GM06990 (cell line): ENCODE measurements around the gene ST6GALNAC4.

ENCODE experiments used
- DNase-seq: peaks from one replicate; pipeline ENCODE4 v3.0.0-alpha.2; 2011; ENCODE audit not compliant: insufficient read length; ENCODE audit errors: extremely low read depth
- H3K27me3 ChIP-seq: replicated peaks from 2 replicates; pipeline ENCODE4 v1.6.0; 2011; ENCODE audit warnings: low read length; ENCODE audit not compliant: control insufficient read depth, insufficient read depth
- H3K36me3 ChIP-seq: 2 replicates; pipeline ENCODE4 v1.5.1; 2011; ENCODE audit warnings: low read length; ENCODE audit not compliant: control insufficient read depth, insufficient read depth
- H3K4me3 ChIP-seq: replicated peaks from 2 replicates; pipeline ENCODE4 v1.5.1; 2011; ENCODE audit warnings: low read depth, mild to moderate bottlenecking, control low read depth, low read length
- CTCF ChIP-seq: IDR thresholded peaks from 2 replicates; pipeline ENCODE4 v1.5.1; 2011; ENCODE audit warnings: low read length, control low read depth, mild to moderate bottlenecking, inconsistent platforms; ENCODE audit not compliant: insufficient read depth, poor library complexity, severe bottlenecking

The ST6GALNAC4 gene

DNA sequence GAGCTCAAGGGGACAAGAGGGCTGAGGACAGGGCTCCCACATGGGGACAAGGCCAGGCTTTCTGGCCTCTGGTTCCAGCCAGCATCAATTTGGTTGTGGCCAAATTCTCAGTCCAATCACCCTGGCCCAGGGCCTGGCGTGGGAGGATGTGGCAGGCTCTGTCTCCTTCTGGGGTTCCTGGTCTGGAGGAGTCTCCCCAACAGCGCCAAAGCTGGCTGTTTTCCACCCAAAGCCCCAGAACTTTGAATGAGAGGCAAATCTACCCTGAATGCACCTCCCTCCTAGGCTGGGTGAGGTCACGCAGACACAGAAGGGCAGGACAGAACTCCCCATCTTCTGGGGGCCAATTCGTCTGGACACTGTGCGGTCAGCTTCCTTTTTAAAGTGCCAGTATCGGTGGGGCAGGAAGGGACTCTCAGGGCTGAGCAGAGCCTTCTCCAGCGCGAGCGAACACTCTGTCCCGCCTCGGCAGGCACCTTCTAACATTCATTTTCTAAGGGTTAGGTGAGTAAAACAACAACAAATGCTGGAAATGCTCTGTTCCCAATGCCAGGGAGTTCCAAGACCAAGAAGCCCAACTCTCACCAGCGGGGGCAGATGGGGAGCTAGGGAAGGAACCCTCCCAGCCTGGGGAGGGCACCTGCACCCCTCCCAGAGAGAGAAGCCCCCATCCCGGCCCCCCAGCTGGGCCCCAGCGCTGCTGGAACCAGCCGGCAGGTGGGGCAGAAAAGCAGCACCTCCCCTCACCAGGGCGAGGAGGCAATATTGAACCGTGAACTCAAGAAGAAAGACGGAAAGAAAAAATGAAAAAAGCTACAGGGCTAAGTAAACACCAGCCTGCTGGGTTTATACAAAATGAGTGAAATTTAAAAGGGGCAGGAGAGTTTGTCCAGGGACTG lies 24.5 kb upstream of the ST6GALNAC4 start:
- H3K4me3 ChIP-seq: no peak overlapping the region
- no peak for TF ChIP-seq CTCF
- DNase-seq: no peak
- H3K36me3 ChIP-seq: peaks cover 27% of the 10 kb centered on the region
- no peaks in the 10 kb centered on the region for H3K27me3 ChIP-seq

- no peak for TF ChIP-seq CTCF
- Histone ChIP-seq H3K27me3 (no peaks in the 10 kb centered on the region), H3K4me3 (no peak overlapping the region), H3K36me3 (peaks cover 26% of the 10 kb centered on the region)
- DNase-seq: no peak
Observed at GRCh38 chr9:127940593-127940992, 23.8 kb upstream of the ST6GALNAC4 start.

DNA sequence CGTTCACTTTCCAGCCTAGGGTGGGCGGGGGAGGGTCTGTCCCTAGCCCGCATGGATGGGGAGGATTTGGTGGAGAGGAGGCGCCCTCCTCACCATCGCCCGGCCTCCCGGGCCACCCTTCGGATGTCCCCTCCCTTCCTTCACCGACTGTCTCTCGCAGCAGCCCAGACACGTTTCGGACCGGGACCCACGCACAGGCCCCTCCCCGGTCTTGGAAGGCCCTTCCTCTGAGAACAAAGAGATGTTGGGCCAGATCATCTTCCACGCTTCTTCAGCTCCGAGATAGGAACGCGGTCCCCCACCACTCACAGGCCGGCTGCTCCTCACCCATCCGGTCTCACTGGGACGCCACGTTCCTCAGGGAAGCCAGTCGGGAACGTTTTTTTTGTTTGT lies 21.5 kb upstream of the ST6GALNAC4 start:
- Histone ChIP-seq H3K27me3 (no peaks in the 10 kb centered on the region), H3K36me3 (peaks cover 12% of the 10 kb centered on the region), H3K4me3 (peak overlapping the region; percentile 92)
- no peak for DNase-seq
- TF ChIP-seq CTCF: no peak

DNA sequence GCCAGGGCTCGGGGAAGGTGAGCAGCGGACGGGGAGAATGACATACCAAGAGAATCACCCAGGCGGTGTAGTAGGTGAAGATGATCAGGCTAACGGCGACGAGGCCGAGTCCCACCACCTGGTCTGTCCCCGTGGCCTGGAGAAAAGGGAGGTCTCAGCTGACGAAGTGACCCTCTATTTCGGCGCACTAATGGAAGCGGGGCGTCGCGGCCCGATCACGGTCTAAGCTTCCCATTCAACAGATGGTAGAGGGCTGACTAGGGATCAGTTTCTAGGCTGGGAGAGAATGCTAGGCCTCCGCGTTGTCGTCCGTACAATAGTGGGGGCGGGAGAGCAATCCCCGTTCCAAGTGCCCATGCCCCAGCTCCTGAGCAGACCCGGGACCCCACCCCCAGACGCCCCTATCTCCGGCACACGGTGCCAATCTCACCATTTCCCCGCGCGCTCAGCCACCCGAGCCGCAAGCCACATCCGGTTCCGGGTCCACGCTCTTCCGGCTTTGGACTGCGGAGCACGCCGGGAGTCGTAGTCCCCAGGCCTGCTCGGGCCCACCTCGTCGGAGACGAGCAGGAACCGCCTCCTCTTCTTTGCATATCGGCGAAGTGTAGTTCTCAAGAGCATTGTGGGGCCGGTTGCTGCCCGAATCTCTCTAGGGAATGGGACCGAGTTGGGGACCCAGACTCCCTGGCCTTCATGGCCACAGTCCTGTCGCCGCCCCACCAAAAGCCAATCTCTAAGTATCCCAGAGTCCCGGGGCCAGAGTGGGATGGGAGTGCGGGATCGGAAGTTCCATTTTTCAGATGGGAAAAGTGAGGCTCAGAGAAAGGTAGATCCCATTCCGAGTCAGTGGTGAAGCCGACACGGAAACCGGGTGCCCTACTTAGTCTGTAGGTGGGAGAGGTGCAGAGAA lies 20.8 kb upstream of the ST6GALNAC4 start, which contains the start of gene DPM2:
DPM2 (minus strand) TSS at position 467 of the 910 bp plus-strand sequence; CDS start at position 433, 34 bp downstream.
- no peak for TF ChIP-seq CTCF
- H3K27me3 ChIP-seq: no peaks in the 10 kb centered on the region
- peak within 1 kb of the TSS; percentile 92 for H3K4me3 ChIP-seq
- H3K36me3 ChIP-seq: peaks cover 10% of the 10 kb centered on the region
- DNase-seq: peak; percentile 91

DNA sequence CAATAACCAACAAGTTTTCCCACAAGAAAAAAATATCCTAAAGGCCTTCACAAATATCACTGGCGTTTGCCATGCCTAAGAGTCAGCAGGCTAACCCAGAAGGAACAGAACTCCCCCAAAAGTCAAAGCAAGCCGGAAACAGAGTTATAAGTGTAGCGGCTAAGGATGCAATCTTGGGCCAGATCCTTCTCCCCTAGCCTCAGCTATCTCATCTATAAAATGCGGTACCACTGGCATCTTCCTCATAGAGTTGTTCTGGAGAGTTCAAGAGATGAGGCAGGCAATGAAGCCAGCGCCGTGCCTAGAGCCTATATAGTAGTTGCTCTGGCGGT lies 20.2 kb upstream of the ST6GALNAC4 start:
- H3K36me3 ChIP-seq: peaks cover 4% of the 10 kb centered on the region
- peak overlapping the region; percentile 92 for H3K4me3 ChIP-seq
- H3K27me3 ChIP-seq: no peaks in the 10 kb centered on the region
- no peak for DNase-seq
- TF ChIP-seq CTCF: no peak
